OCI-LY7 (cell line): ENCODE results near the gene CD247. TPM values are rescaled to one million over a fixed set of nuclear protein-coding genes. Genes with fewer than 3 reads are reported as not detected.

Experiments
- BruUV-seq: library from RNA; stranded (reverse); fragments of 400-500 nt; replicated peaks from 2 replicates; lab custom pipeline; 2021; lab: Mats Ljungman, UMichigan
- CTCF ChIA-PET: fragments of 300-600 bp; sonication (Branson Sonifier 250); formaldehyde crosslinking; loops from one replicate; lab custom pipeline; 2022; ENCODE audit warnings: antibody characterized with exemption; ENCODE audit not compliant: unreplicated experiment; lab: Charles Lee
- POLR2A ChIA-PET: fragments of 300-600 bp; sonication (Branson Sonifier 250); formaldehyde crosslinking; loops from one replicate; lab custom pipeline; 2022; ENCODE audit warnings: antibody characterized with exemption; lab: Charles Lee
- DNase-seq: peaks from one replicate; pipeline ENCODE4 v3.0.0-alpha.2; 2015; ENCODE audit warnings: low spot score
- H2AFZ ChIP-seq: fragments of 200-600 bp; sonication (generic), shearing (Covaris generic); 2 replicates; pipeline ENCODE4 v1.6.1; 2014; ENCODE audit warnings: mild to moderate bottlenecking, antibody characterized with exemption, low read length, moderate library complexity
- H3K27ac ChIP-seq: fragments of 200-600 bp; sonication (generic); 2 replicates; pipeline ENCODE4 v1.5.1; 2014; ENCODE audit warnings: mixed run types, low read depth, mild to moderate bottlenecking, moderate library complexity, low read length, inconsistent platforms; ENCODE audit not compliant: poor library complexity, severe bottlenecking
- H3K36me3 ChIP-seq: fragments of 200-600 bp; sonication (generic); 2 replicates; pipeline ENCODE4 v1.6.1; 2014; ENCODE audit warnings: mild to moderate bottlenecking, antibody characterized with exemption, low read length, moderate library complexity, mixed read lengths; ENCODE audit not compliant: insufficient read depth
- H3K4me1 ChIP-seq: fragments of 200-600 bp; sonication (generic); 2 replicates; pipeline ENCODE4 v1.5.1; 2014; ENCODE audit warnings: mild to moderate bottlenecking, low read length; ENCODE audit not compliant: insufficient read depth, poor library complexity, severe bottlenecking
- H3K4me2 ChIP-seq: fragments of 200-600 bp; sonication (generic); 2 replicates; pipeline ENCODE4 v1.6.1; 2014; ENCODE audit warnings: mild to moderate bottlenecking, low read length
- H3K4me3 ChIP-seq: fragments of 200-600 bp; sonication (generic); 2 replicates; pipeline ENCODE4 v1.5.1; 2014; ENCODE audit warnings: mild to moderate bottlenecking, low read depth, low read length; ENCODE audit not compliant: poor library complexity, severe bottlenecking
- H3K79me2 ChIP-seq: fragments of 200-600 bp; sonication (generic); 2 replicates; pipeline ENCODE4 v1.6.1; 2016; ENCODE audit warnings: low read depth, mild to moderate bottlenecking, low read length, moderate library complexity, mixed read lengths; ENCODE audit not compliant: insufficient read depth
- H3K9me2 ChIP-seq: fragments of 200-600 bp; sonication (generic); 2 replicates; pipeline ENCODE4 v1.6.1; 2016; ENCODE audit warnings: mild to moderate bottlenecking, low read length, mixed read lengths; ENCODE audit not compliant: insufficient read depth
- H3K9me3 ChIP-seq: fragments of 200-600 bp; sonication (generic); 2 replicates; pipeline ENCODE4 v1.6.1; 2014; ENCODE audit warnings: mild to moderate bottlenecking, mixed run types, low read length, mixed read lengths
- H4K20me1 ChIP-seq: fragments of 200-600 bp; sonication (generic); 2 replicates; pipeline ENCODE4 v1.6.1; 2014; ENCODE audit warnings: mild to moderate bottlenecking, antibody characterized with exemption, low read length, moderate library complexity, mixed read lengths; ENCODE audit not compliant: insufficient read depth
- EZH2phosphoT487 ChIP-seq: fragments of 200-600 bp; sonication (generic); IDR thresholded peaks from 2 replicates; pipeline ENCODE4 v1.6.1; 2018; ENCODE audit warnings: low read depth, borderline replicate concordance, mild to moderate bottlenecking, mixed run types, antibody characterized with exemption, low read length, moderate library complexity, mixed read lengths
- intact Hi-C: fragments of 100-400 bp; cut with micrococcal nuclease; formaldehyde crosslinking; loops from one replicate; pipeline ENCODE4 v1.10.0; 2022; ENCODE audit not compliant: unreplicated experiment
- total RNA-seq, 2 experiments: library from RNA; depleted of rRNA in 1 of 2; stranded (reverse); fragments of >200 nt in 1 of 2; shearing (Covaris generic) in 1 of 2; gene quantifications; 2 replicates each; pipeline ENCODE4 v1.2.3, GENCODE V29; 2014 to 2022
- TF ChIP-seq, protein P1 (sequence below): fragments of 200-600 bp; sonication (generic); conservative IDR thresholded peaks from 2 replicates; pipeline ENCODE4 v1.5.1; 2014; ENCODE audit warnings: mild to moderate bottlenecking, antibody characterized with exemption, low read length, moderate library complexity, mixed read lengths

Gene CD247
- total RNA-seq, 2 experiments from 2014 or later, result 1.6 to 2.2 TPM

DNA sequence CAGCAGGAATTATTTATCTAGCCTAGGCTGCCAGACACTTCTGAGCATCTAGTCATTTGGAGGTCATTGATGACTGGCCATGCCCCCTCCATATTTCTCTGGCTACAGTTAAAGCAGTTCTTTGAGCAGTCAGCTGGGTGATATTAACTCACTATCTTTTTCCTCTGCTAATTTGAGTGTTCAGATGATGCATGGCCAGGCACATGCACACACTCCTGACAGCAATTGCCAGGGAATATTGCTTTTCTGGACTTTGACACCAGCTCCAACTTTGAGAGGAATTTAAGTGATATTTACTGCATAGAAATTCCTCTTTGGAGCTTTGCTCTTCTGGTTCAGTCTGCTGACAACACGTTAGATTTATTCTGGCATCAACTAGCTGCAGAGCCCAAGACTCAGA lies 52.6 kb downstream of the CD247 start:
- TF ChIP-seq, protein P1, sequence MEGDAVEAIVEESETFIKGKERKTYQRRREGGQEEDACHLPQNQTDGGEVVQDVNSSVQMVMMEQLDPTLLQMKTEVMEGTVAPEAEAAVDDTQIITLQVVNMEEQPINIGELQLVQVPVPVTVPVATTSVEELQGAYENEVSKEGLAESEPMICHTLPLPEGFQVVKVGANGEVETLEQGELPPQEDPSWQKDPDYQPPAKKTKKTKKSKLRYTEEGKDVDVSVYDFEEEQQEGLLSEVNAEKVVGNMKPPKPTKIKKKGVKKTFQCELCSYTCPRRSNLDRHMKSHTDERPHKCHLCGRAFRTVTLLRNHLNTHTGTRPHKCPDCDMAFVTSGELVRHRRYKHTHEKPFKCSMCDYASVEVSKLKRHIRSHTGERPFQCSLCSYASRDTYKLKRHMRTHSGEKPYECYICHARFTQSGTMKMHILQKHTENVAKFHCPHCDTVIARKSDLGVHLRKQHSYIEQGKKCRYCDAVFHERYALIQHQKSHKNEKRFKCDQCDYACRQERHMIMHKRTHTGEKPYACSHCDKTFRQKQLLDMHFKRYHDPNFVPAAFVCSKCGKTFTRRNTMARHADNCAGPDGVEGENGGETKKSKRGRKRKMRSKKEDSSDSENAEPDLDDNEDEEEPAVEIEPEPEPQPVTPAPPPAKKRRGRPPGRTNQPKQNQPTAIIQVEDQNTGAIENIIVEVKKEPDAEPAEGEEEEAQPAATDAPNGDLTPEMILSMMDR, result no peak
- TF ChIP-seq EZH2phosphoT487, result no peak
- H3K36me3 ChIP-seq, result no peaks in the 10 kb centered on the region
- DNase-seq, result no peak

DNA sequence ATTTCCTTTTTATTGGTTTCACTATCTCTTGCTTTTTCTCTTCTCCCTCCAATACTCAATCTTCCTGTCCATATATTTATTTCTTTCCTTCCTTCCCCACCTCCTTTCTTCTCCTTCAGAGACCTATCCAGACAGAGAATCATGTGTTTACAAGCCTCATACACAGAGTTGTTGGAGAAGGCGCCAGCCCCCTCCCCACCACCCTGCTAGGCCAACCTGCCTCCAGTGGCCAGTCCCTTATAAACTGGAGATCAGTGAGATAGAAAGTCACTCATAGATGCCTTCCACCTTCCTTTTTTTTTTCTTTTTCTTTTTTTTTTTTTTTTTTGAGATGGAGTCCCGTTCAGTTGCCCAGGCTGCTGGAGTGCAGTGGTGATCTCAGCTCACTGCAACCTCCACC lies 53.3 kb downstream of the CD247 start:
- H3K36me3 ChIP-seq, result no peaks in the 10 kb centered on the region
- no TSS peak for BruUV-seq

More for the DNA sequence above, 52.6 kb downstream of the CD247 start:
- Histone ChIP-seq H3K79me2 (no peaks in the 10 kb centered on the region), H3K9me2 (no peaks in the 10 kb centered on the region), H2AFZ (peak overlapping the region; percentile 16; the same call in 1 of the 2 replicates), H3K4me3 (no peak overlapping the region), H4K20me1 (no peaks in the 10 kb centered on the region), H3K4me1 (no peaks in the 10 kb centered on the region), H3K9me3 (no peaks in the 10 kb centered on the region), H3K27ac (no peak overlapping the region), H3K4me2 (no peak overlapping the region)
- intact Hi-C loops, result no loop called here
- no TSS peak for BruUV-seq
- CTCF ChIA-PET, result no interaction called here
- POLR2A ChIA-PET, result interaction anchor here (0.6 to 2.8 kb wide), 3 partner anchors 8 to 221 kb away, joined by 3 to 11 read pairs (median 6); no protein-coding TSS in a partner anchor

More for the DNA sequence above, 53.3 kb downstream of the CD247 start:
- H3K9me2 ChIP-seq, result no peaks in the 10 kb centered on the region
- intact Hi-C loops, result no loop called here
- no peaks in the 10 kb centered on the region for H3K79me2 ChIP-seq
- H2AFZ ChIP-seq, result no peak overlapping the region
- ChIA-PET POLR2A (interaction anchor here (1.3 kb wide), 1 partner anchor 8 kb away, joined by 6 read pairs; no protein-coding TSS in a partner anchor), CTCF (no interaction called here)
- no peak overlapping the region for H3K4me3 ChIP-seq
- no peaks in the 10 kb centered on the region for H3K4me1 ChIP-seq
- H4K20me1 ChIP-seq, result no peaks in the 10 kb centered on the region
- no peak for DNase-seq
- H3K27ac ChIP-seq, result no peak overlapping the region
- H3K9me3 ChIP-seq, result no peaks in the 10 kb centered on the region
- H3K4me2 ChIP-seq, result no peak overlapping the region
- TF ChIP-seq EZH2phosphoT487, result no peak
- TF ChIP-seq, protein P1, result no peak
